ENCODE measurements around the gene KLRC4.

DNA sequence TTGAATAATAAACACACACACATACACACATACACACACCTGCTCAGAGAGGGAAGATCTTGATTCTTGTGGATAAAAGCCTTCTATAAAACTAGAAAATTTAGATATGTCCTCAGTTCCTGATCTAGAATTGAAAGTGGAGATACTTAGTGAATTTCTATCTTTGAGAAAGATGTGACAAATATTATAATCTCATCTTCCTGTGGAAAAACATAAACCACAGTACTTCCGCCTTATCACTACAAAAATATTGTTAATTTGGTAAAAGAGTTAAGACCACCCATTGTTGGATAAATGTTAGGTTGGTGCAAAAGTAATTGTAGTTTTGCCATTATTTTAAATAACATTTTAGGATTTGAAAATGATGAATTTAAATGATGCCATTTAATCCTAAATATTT, 19.7 kb downstream of the KLRC4 start, which contains the start of gene KLRK1:
- TF ChIP-seq, protein P1, sequence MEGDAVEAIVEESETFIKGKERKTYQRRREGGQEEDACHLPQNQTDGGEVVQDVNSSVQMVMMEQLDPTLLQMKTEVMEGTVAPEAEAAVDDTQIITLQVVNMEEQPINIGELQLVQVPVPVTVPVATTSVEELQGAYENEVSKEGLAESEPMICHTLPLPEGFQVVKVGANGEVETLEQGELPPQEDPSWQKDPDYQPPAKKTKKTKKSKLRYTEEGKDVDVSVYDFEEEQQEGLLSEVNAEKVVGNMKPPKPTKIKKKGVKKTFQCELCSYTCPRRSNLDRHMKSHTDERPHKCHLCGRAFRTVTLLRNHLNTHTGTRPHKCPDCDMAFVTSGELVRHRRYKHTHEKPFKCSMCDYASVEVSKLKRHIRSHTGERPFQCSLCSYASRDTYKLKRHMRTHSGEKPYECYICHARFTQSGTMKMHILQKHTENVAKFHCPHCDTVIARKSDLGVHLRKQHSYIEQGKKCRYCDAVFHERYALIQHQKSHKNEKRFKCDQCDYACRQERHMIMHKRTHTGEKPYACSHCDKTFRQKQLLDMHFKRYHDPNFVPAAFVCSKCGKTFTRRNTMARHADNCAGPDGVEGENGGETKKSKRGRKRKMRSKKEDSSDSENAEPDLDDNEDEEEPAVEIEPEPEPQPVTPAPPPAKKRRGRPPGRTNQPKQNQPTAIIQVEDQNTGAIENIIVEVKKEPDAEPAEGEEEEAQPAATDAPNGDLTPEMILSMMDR (conservative IDR thresholded peaks at IDR 0.05; ENCODE audit: low read depth in 2 of 2), result no peak
- TF ChIP-seq CREB1 (CRISPR knock-in tag; IDR thresholded peaks at IDR 0.05; ENCODE audit: low read depth), result no peak

Measured in GM23338 (cell line).